Esophagus muscularis mucosa (tissue), 4 donors: ENCODE data around the gene INTS15. TPM values are rescaled to one million over a fixed set of nuclear protein-coding genes. Genes with fewer than 3 reads are reported as not detected.

Source experiments
- DNase-seq: peaks from one replicate; pipeline ENCODE4 v3.0.0-alpha.2; 2017; ENCODE audit errors: extremely low spot score
- H3K27ac ChIP-seq, 4 donors: fragments of 200-600 bp; sonication (generic); replicated peaks in 1 of 4; 1 replicate in 3 of 4; 2 replicates in 1 of 4; pipeline ENCODE4 v1.5.1; 2016 to 2019; ENCODE audit warnings: mild to moderate bottlenecking in 1 of 4
- H3K27me3 ChIP-seq, 4 donors: fragments of 200-600 bp; sonication (generic); one replicate each; pipeline versions ENCODE4 v1.5.1 to v1.6.0; 2016 to 2019
- H3K36me3 ChIP-seq, 4 donors: fragments of 200-600 bp; sonication (generic); one replicate each; pipeline ENCODE4 v1.5.1; 2016 to 2019
- H3K4me1 ChIP-seq, 4 donors: fragments of 200-600 bp; sonication (generic); one replicate each; pipeline ENCODE4 v1.5.1; 2016 to 2019
- H3K4me3 ChIP-seq, 4 donors: fragments of 200-600 bp; sonication (generic); 1 replicate in 2 of 4; 2 replicates in 2 of 4; pipeline ENCODE4 v1.5.1; 2016 to 2019; ENCODE audit warnings: mild to moderate bottlenecking in 4 of 4, moderate library complexity in 1 of 4
- H3K9me3 ChIP-seq, 4 donors: fragments of 200-600 bp; sonication (generic); 1 replicate in 3 of 4; 2 replicates in 1 of 4; pipeline ENCODE4 v1.5.1; 2016 to 2019
- EP300 ChIP-seq: sonication (generic); formaldehyde crosslinking; IDR thresholded peaks from one replicate; pipeline ENCODE4 v1.6.1; 2017; ENCODE audit warnings: antibody characterized with exemption
- POLR2A ChIP-seq: fragments of 450-650 bp; IDR thresholded peaks from one replicate; pipeline ENCODE4 v1.6.1; 2017; ENCODE audit warnings: antibody characterized with exemption, moderate library complexity, mild to moderate bottlenecking, low read depth
- POLR2AphosphoS5 ChIP-seq, 2 donors: sonication (generic); formaldehyde crosslinking; IDR thresholded peaks; one replicate each; pipeline ENCODE4 v1.6.1; 2017; ENCODE audit warnings: antibody characterized with exemption in 2 of 2
- WGBS: methylation state at CpG from one replicate; pipeline ENCODE4 v1.1.5; 2018; 5-methylcytosine and 5-hydroxymethylcytosine counted together
- intact Hi-C: fragments of 100-400 bp; cut with DNase I; formaldehyde crosslinking; loops from one replicate; pipeline ENCODE4 v1.15.1; 2023
- total RNA-seq, 4 donors: library from RNA; depleted of rRNA; stranded (reverse); fragments of >200 nt; gene quantifications; one replicate each; pipeline versions ENCODE4 v1.1.0 to v1.2.1, GENCODE V29; 2016
- TF ChIP-seq, protein P1 (sequence below), 3 experiments: fragments of 200-600 bp in 2 of 3; fragments of 450-650 bp in 1 of 3; sonication (generic) in 2 of 3; IDR thresholded peaks; one replicate each; pipeline ENCODE4 v1.5.1; 2017 to 2019; ENCODE audit warnings: antibody characterized with exemption in 3 of 3, mild to moderate bottlenecking in 2 of 3, moderate library complexity in 1 of 3

INTS15 gene
- total RNA-seq, 4 donors from 2014 or later: 22.5 to 38.9 (median 33.5) TPM

DNA sequence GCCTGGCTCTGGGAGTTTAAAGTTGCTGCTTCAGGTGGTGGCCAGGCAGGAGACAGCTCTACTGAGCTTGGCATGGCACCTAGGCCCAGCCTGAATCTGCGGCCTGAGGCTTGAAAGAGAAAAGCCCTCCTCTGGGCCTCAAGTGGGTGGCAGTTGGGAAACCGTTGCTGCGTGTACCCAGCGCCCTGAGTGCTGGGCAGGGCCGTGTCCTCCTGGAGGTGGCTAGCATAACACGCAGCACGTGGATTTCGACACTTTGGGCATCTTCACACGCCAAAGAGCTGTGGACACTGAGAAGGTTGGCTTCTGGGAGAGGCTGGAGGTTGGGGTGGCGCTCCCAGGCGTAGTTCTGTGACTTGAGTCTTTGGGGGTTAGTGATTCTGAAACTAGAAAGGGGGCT is 49.8 kb downstream of the INTS15 start:
- WGBS: 96% methylated on average over 11 of the region's 11 CpGs
- Histone ChIP-seq H3K9me3 (no peaks in the 10 kb centered on the region), H3K36me3 (peaks cover 12 to 54% (median 38%) of the 10 kb centered on the region in 4 donors), H3K27ac (no peak overlapping the region), H3K4me3 (no peak overlapping the region), H3K4me1 (peaks cover 14 to 43% (median 36%) of the 10 kb centered on the region in 4 donors), H3K27me3 (no peaks in the 10 kb centered on the region)
- TF ChIP-seq POLR2AphosphoS5 (IDR thresholded peaks at IDR 0.05) (no peak), POLR2A (no peak), EP300 (no peak)
- TF ChIP-seq, protein P1, sequence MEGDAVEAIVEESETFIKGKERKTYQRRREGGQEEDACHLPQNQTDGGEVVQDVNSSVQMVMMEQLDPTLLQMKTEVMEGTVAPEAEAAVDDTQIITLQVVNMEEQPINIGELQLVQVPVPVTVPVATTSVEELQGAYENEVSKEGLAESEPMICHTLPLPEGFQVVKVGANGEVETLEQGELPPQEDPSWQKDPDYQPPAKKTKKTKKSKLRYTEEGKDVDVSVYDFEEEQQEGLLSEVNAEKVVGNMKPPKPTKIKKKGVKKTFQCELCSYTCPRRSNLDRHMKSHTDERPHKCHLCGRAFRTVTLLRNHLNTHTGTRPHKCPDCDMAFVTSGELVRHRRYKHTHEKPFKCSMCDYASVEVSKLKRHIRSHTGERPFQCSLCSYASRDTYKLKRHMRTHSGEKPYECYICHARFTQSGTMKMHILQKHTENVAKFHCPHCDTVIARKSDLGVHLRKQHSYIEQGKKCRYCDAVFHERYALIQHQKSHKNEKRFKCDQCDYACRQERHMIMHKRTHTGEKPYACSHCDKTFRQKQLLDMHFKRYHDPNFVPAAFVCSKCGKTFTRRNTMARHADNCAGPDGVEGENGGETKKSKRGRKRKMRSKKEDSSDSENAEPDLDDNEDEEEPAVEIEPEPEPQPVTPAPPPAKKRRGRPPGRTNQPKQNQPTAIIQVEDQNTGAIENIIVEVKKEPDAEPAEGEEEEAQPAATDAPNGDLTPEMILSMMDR (IDR thresholded peaks at IDR 0.05): no peak
- DNase-seq: no peak
- intact Hi-C loops: loop anchor here (5.0 kb wide), 1 partner anchor 68 kb away; the partner anchor contains the start of gene ZNF12

DNA sequence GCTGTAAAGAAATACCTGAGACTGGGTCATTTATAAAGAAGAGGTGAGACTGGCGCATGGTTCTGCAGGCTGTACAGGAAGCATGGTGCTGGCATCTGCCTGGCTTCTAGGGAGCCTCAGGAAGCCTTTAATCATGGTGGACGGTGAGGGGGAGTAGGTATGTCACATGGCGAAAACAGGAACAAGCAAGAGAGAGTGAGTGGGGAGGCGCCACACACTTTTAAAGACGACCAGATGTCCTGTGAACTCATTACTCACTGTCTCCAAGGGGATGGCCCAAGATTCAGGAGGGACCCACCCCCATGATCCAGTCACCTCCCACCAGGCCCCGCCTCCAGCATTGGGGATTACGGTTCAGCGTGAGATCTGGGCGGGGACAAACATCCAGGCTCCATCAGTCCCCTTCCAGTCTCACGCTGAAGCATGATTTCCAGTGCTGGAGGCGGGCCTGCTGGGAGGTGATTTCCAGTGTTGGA is 50.5 kb downstream of the INTS15 start:
- TF ChIP-seq POLR2A (no peak), POLR2AphosphoS5 (IDR thresholded peaks at IDR 0.05) (no peak), EP300 (no peak)
- TF ChIP-seq, protein P1 (IDR thresholded peaks at IDR 0.05): no peak
- Histone ChIP-seq H3K9me3 (no peaks in the 10 kb centered on the region), H3K4me1 (peaks cover 14 to 43% (median 36%) of the 10 kb centered on the region in 4 donors), H3K36me3 (peaks cover 18 to 60% (median 44%) of the 10 kb centered on the region in 4 donors), H3K27me3 (no peaks in the 10 kb centered on the region), H3K4me3 (no peak overlapping the region), H3K27ac (no peak overlapping the region)
- intact Hi-C loops: no loop called here
- 64% methylated on average over 10 of the region's 11 CpGs for WGBS
- no peak for DNase-seq

DNA sequence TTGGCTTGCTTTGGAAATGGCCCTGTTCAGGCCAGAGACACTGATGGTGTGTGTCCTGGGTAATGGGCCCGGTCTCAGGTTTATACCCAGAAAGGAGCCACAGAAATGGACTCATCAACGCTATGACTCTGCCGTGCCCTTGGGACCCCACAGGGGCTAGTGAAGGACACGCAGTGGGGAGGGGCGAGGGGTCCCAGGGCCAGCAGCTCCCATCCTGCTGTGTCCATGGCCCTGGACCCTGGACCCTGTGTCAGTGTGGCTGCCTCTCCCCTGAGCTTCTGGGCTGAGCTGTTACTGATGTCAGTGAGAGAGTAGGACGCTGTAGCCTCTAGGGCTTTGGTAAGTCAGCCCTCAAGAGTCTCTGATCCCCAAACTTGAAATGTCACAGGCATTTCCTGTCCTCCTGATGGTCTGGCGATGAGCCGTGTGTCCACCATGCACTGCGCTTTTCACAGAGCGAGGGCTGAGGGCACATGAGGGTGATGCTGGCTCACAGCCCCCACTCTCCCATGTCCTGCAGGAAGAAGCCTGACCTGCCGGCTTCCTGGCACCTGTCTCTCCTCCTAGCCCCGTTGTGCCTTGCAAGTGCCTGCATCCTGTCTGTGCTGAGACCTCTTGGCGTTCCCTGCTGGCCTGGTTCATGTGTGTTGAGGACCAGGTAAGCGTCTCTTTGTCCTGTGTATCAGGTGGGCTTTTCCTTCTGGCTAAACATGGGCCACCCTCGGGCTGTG is 51.6 kb downstream of the INTS15 start:
- no peaks in the 10 kb centered on the region for H3K9me3 ChIP-seq
- peaks cover 10 to 38% (median 31%) of the 10 kb centered on the region in 4 donors for H3K4me1 ChIP-seq
- no peak overlapping the region for H3K27ac ChIP-seq
- TF ChIP-seq POLR2AphosphoS5 (IDR thresholded peaks at IDR 0.05): no peak
- TF ChIP-seq EP300: no peak
- TF ChIP-seq POLR2A: no peak
- TF ChIP-seq, protein P1 (IDR thresholded peaks at IDR 0.05): no peak
- DNase-seq: no peak
- WGBS: 83% methylated on average over 7 of the region's 15 CpGs
- peaks cover 28 to 72% (median 56%) of the 10 kb centered on the region in 4 donors for H3K36me3 ChIP-seq
- no peaks in the 10 kb centered on the region for H3K27me3 ChIP-seq
- intact Hi-C loops: no loop called here
- no peak overlapping the region for H3K4me3 ChIP-seq

DNA sequence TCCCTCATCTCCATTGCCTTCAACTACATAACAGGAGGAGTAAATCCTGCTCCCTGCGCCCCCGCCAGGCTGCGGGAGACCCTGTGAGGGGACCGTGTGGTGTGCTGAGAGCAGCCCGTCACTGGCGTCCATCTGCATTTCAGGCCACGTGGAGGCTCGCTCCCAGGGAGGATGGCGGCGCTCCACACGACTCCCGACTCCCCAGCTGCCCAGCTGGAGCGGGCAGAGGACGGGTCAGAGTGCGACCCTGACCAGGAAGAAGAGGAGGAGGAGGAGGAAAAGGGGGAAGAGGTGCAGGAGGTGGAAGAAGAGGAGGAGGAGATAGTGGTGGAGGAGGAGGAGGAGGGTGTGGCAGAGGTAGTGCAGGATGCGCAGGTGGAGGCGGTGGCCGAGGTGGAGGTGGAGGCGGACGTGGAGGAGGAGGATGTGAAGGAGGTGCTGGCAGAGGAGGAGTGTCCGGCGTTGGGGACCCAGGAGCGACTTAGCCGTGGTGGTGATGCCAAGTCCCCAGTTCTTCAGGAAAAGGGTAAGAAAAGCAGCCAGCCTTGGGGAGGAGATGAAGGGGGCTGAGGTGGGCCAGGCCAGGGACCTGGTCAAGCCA is 52.5 kb downstream of the INTS15 start:
- intact Hi-C loops: no loop called here
- WGBS: 94% methylated on average over 24 of the region's 24 CpGs
- peaks cover 28 to 81% (median 64%) of the 10 kb centered on the region in 4 donors for H3K36me3 ChIP-seq

More for the DNA sequence above, 52.5 kb downstream of the INTS15 start:
- Histone ChIP-seq H3K4me1 (peaks cover 6 to 34% (median 27%) of the 10 kb centered on the region in 4 donors), H3K27me3 (no peaks in the 10 kb centered on the region), H3K9me3 (no peaks in the 10 kb centered on the region), H3K4me3 (no peak overlapping the region), H3K27ac (no peak overlapping the region)
- TF ChIP-seq EP300: no peak
- no peak for TF ChIP-seq POLR2A
- TF ChIP-seq, protein P1 (IDR thresholded peaks at IDR 0.05): no peak
- no peak for TF ChIP-seq POLR2AphosphoS5 (IDR thresholded peaks at IDR 0.05)
- DNase-seq: no peak
